ENCODE results near the gene NSFL1C. TPM values are rescaled to one million over a fixed set of nuclear protein-coding genes. Genes with fewer than 3 reads are reported as not detected.
"Not testable (repeated sequence)": the region's sequence is repeated elsewhere in the genome, so short reads cannot be mapped to it uniquely, and the experiment has no call there.

Gene NSFL1C
- total RNA-seq, 1 donor from 2014 or later = 80.1 TPM

- H3K27me3 Mint-ChIP-seq (ENCODE audit: unreplicated experiment) = peaks cover 43% of the 10 kb centered on the region
- H3K36me3 Mint-ChIP-seq (ENCODE audit: unreplicated experiment) = no peaks in the 10 kb centered on the region
- H3K9me3 Mint-ChIP-seq (ENCODE audit: unreplicated experiment) = no peaks in the 10 kb centered on the region
- no peak for DNase-seq (ENCODE audit: extremely low spot score, unreplicated experiment)
- H3K27ac Mint-ChIP-seq (ENCODE audit: unreplicated experiment) = no peak overlapping the region
- no peaks in the 10 kb centered on the region for H3K4me1 Mint-ChIP-seq (ENCODE audit: unreplicated experiment)
- TF ChIP-seq CTCF (IDR thresholded peaks at IDR 0.05) = no peak
- H3K4me3 Mint-ChIP-seq (ENCODE audit: unreplicated experiment) = no peak overlapping the region
Measured at GRCh38 chr20:1505871-1506270, 39.2 kb upstream of the NSFL1C start.

GRCh38 chr20:1505361-1505760, 38.7 kb upstream of the NSFL1C start:
- no peaks in the 10 kb centered on the region for H3K9me3 Mint-ChIP-seq (ENCODE audit: unreplicated experiment)
- no peak for DNase-seq (ENCODE audit: extremely low spot score, unreplicated experiment)
- no peak overlapping the region for H3K27ac Mint-ChIP-seq (ENCODE audit: unreplicated experiment)
- TF ChIP-seq CTCF (IDR thresholded peaks at IDR 0.05) = no peak
- H3K36me3 Mint-ChIP-seq (ENCODE audit: unreplicated experiment) = no peaks in the 10 kb centered on the region
- no peaks in the 10 kb centered on the region for H3K4me1 Mint-ChIP-seq (ENCODE audit: unreplicated experiment)
- no peak overlapping the region for H3K4me3 Mint-ChIP-seq (ENCODE audit: unreplicated experiment)
- H3K27me3 Mint-ChIP-seq (ENCODE audit: unreplicated experiment) = peaks cover 45% of the 10 kb centered on the region

DNA sequence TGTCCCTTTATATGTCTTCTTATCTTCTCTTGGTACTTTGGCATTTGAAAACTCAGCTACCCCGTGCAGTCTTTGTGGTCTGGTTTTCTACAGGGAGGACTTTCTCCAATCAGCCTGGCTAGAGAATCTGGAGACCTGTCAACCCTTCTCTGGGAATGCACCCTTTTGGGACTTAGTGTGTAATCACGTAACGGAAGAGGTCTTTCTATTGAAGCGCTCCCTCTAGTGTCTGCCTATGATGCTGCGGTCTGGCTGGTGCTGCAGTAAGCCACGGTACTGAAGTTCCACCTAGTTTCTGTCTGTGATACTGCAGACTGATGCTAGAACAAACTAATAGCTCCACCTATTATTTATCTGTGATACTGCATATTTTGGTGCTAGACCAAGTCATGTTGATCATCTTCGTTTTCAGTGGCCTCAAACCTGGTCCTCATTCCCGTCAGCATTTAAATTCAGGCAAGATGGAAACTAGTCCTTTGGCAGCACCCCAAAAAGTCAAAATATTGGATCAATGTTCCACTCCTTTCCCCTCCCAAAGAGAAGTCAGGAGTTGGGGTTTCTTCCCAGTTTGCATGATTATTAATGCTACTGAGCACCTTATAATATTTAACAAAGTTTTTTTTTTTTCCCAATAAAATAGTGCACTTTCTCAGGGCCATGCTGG, 37.0 kb upstream of the NSFL1C start:
- Mint-ChIP-seq H3K4me3 (ENCODE audit: unreplicated experiment) (no peak overlapping the region), H3K9me3 (ENCODE audit: unreplicated experiment) (no peaks in the 10 kb centered on the region), H3K4me1 (ENCODE audit: unreplicated experiment) (no peaks in the 10 kb centered on the region), H3K27me3 (ENCODE audit: unreplicated experiment) (peaks cover 50% of the 10 kb centered on the region), H3K27ac (ENCODE audit: unreplicated experiment) (no peak overlapping the region), H3K36me3 (ENCODE audit: unreplicated experiment) (no peaks in the 10 kb centered on the region)
- TF ChIP-seq CTCF (IDR thresholded peaks at IDR 0.05) = peak; percentile 97
- no peak for DNase-seq (ENCODE audit: extremely low spot score, unreplicated experiment)

GRCh38 chr20:1500496-1500895, 33.8 kb upstream of the NSFL1C start:
- no peak overlapping the region for H3K4me3 Mint-ChIP-seq (ENCODE audit: unreplicated experiment)
- H3K36me3 Mint-ChIP-seq (ENCODE audit: unreplicated experiment) = no peaks in the 10 kb centered on the region
- no peaks in the 10 kb centered on the region for H3K4me1 Mint-ChIP-seq (ENCODE audit: unreplicated experiment)
- DNase-seq (ENCODE audit: extremely low spot score, unreplicated experiment) = no peak
- H3K27me3 Mint-ChIP-seq (ENCODE audit: unreplicated experiment) = peaks cover 58% of the 10 kb centered on the region
- H3K27ac Mint-ChIP-seq (ENCODE audit: unreplicated experiment) = no peak overlapping the region
- peaks cover 5% of the 10 kb centered on the region for H3K9me3 Mint-ChIP-seq (ENCODE audit: unreplicated experiment)
- no peak for TF ChIP-seq CTCF (IDR thresholded peaks at IDR 0.05)

- H3K27me3 Mint-ChIP-seq (ENCODE audit: unreplicated experiment) = peaks cover 62% of the 10 kb centered on the region
- no peak overlapping the region for H3K4me3 Mint-ChIP-seq (ENCODE audit: unreplicated experiment)
- H3K4me1 Mint-ChIP-seq (ENCODE audit: unreplicated experiment) = no peaks in the 10 kb centered on the region
- H3K27ac Mint-ChIP-seq (ENCODE audit: unreplicated experiment) = no peak overlapping the region
- no peak for TF ChIP-seq CTCF (IDR thresholded peaks at IDR 0.05)
- H3K36me3 Mint-ChIP-seq (ENCODE audit: unreplicated experiment) = no peaks in the 10 kb centered on the region
- no peak for DNase-seq (ENCODE audit: extremely low spot score, unreplicated experiment)
- peaks cover 5% of the 10 kb centered on the region for H3K9me3 Mint-ChIP-seq (ENCODE audit: unreplicated experiment)
Measured at GRCh38 chr20:1499528-1500420, 33.1 kb upstream of the NSFL1C start.

GRCh38 chr20:1497371-1497770, 30.7 kb upstream of the NSFL1C start:
- peaks cover 71% of the 10 kb centered on the region for H3K27me3 Mint-ChIP-seq (ENCODE audit: unreplicated experiment)
- not testable (repeated sequence) for H3K27ac Mint-ChIP-seq (ENCODE audit: unreplicated experiment); H3K4me3 Mint-ChIP-seq (ENCODE audit: unreplicated experiment); H3K4me1 Mint-ChIP-seq (ENCODE audit: unreplicated experiment); H3K36me3 Mint-ChIP-seq (ENCODE audit: unreplicated experiment); DNase-seq (ENCODE audit: extremely low spot score, unreplicated experiment); H3K9me3 Mint-ChIP-seq (ENCODE audit: unreplicated experiment)
